ENCODE measurements around the gene DOCK1. TPM values are rescaled to one million over a fixed set of nuclear protein-coding genes. Genes with fewer than 3 reads are reported as not detected.

DOCK1 gene
- total and polyA plus RNA-seq, 2 experiments from 2014 or later = 22.8 to 45.6 TPM

- no peak overlapping the region for H3K27ac ChIP-seq
- 95 to 97% methylated on average over 10 of the region's 10 CpGs for WGBS, 2 experiments (ENCODE audit: low coverage in 1 of 2, low lambda C conversion rate in 2 of 2, missing lambda C conversion rate in 2 of 2)
- no peaks in the 10 kb centered on the region for H3K9me3 ChIP-seq (ENCODE audit: low read depth)
- no peaks in the 10 kb centered on the region for H3F3A ChIP-seq (ENCODE audit: insufficient read depth)
- H3K4me1 ChIP-seq (ENCODE audit: insufficient read depth) = no peaks in the 10 kb centered on the region
- H3K4me2 ChIP-seq (ENCODE audit: unreplicated experiment) = no peak overlapping the region
- no peak overlapping the region for H3K4me3 ChIP-seq
- TF ChIP-seq EZH2phosphoT487 (IDR thresholded peaks at IDR 0.05; ENCODE audit: insufficient read depth, low read depth) (no peak), EZH2 (IDR thresholded peaks at IDR 0.05; ENCODE audit: insufficient read depth, poor library complexity, severe bottlenecking) (no peak)
- no peak for DNase-seq
- no peaks in the 10 kb centered on the region for H3K27me3 ChIP-seq (replicated peaks; ENCODE audit: insufficient read depth)
- H3K9me2 ChIP-seq (ENCODE audit: insufficient read depth) = no peaks in the 10 kb centered on the region
- H2AFZ ChIP-seq = no peak overlapping the region
- no peaks in the 10 kb centered on the region; the same call in 1 of the 2 replicates for H4K20me1 ChIP-seq (ENCODE audit: insufficient read depth)
- H3K9ac ChIP-seq = no peak overlapping the region
- H3K36me3 ChIP-seq (ENCODE audit: low read depth) = no peaks in the 10 kb centered on the region
- in situ Hi-C loops (cut with MboI) = no loop called here
- no peaks in the 10 kb centered on the region for H3K79me2 ChIP-seq (ENCODE audit: insufficient read depth)
These were observed 195.9 kb downstream of the DOCK1 start for GRCh38 chr10:127100983-127101615.

- H3K9me2 ChIP-seq (ENCODE audit: insufficient read depth) = no peaks in the 10 kb centered on the region
- H3K27ac ChIP-seq = no peak overlapping the region
- H4K20me1 ChIP-seq (ENCODE audit: insufficient read depth) = no peaks in the 10 kb centered on the region; the same call in 1 of the 2 replicates
- no peak overlapping the region for H3K9ac ChIP-seq
- H3K4me1 ChIP-seq (ENCODE audit: insufficient read depth) = no peaks in the 10 kb centered on the region
- H3K79me2 ChIP-seq (ENCODE audit: insufficient read depth) = no peaks in the 10 kb centered on the region
- no peak overlapping the region for H2AFZ ChIP-seq
- no peaks in the 10 kb centered on the region for H3F3A ChIP-seq (ENCODE audit: insufficient read depth)
- TF ChIP-seq EZH2 (IDR thresholded peaks at IDR 0.05; ENCODE audit: insufficient read depth, poor library complexity, severe bottlenecking) (no peak), EZH2phosphoT487 (IDR thresholded peaks at IDR 0.05; ENCODE audit: insufficient read depth, low read depth) (no peak)
- WGBS, 2 experiments (ENCODE audit: low coverage in 1 of 2, low lambda C conversion rate in 2 of 2, missing lambda C conversion rate in 2 of 2) = 98 to 100% methylated on average over 3 of the region's 3 CpGs
- no peak overlapping the region for H3K4me2 ChIP-seq (ENCODE audit: unreplicated experiment)
- no peak for DNase-seq
- in situ Hi-C loops (cut with MboI) = no loop called here
- H3K27me3 ChIP-seq (replicated peaks; ENCODE audit: insufficient read depth) = no peaks in the 10 kb centered on the region
- H3K4me3 ChIP-seq = no peak overlapping the region
- H3K9me3 ChIP-seq (ENCODE audit: low read depth) = no peaks in the 10 kb centered on the region
- no peaks in the 10 kb centered on the region for H3K36me3 ChIP-seq (ENCODE audit: low read depth)
These were observed 196.9 kb downstream of the DOCK1 start for GRCh38 chr10:127102176-127102575.

GRCh38 chr10:127115100-127115499 is 209.9 kb downstream of the DOCK1 start:
- Histone ChIP-seq H3K4me2 (ENCODE audit: unreplicated experiment) (no peak overlapping the region), H3K4me1 (ENCODE audit: insufficient read depth) (no peaks in the 10 kb centered on the region), H3F3A (ENCODE audit: insufficient read depth) (peaks cover 5% of the 10 kb centered on the region; the same call in 1 of the 2 replicates), H4K20me1 (ENCODE audit: insufficient read depth) (0 out of 2 replicates have a peak, but pooled peaks cover 12% of the 10 kb centered on the region), H3K9me3 (ENCODE audit: low read depth) (no peaks in the 10 kb centered on the region), H3K4me3 (no peak overlapping the region), H3K36me3 (ENCODE audit: low read depth) (peaks cover 20% of the 10 kb centered on the region), H3K9me2 (ENCODE audit: insufficient read depth) (no peaks in the 10 kb centered on the region), H3K79me2 (ENCODE audit: insufficient read depth) (no peaks in the 10 kb centered on the region), H3K9ac (no peak overlapping the region), H2AFZ (no peak overlapping the region), H3K27ac (no peak overlapping the region), H3K27me3 (replicated peaks; ENCODE audit: insufficient read depth) (no peaks in the 10 kb centered on the region)
- no peak for TF ChIP-seq EZH2phosphoT487 (IDR thresholded peaks at IDR 0.05; ENCODE audit: insufficient read depth, low read depth)
- TF ChIP-seq EZH2 (IDR thresholded peaks at IDR 0.05; ENCODE audit: insufficient read depth, poor library complexity, severe bottlenecking) = no peak
- in situ Hi-C loops (cut with MboI) = no loop called here
- WGBS, 2 experiments (ENCODE audit: low coverage in 1 of 2, low lambda C conversion rate in 2 of 2, missing lambda C conversion rate in 2 of 2) = 100% methylated on average over 1 of the region's 1 CpG
- no peak for DNase-seq

GRCh38 chr10:127117125-127117524 is 211.9 kb downstream of the DOCK1 start:
- in situ Hi-C loops (cut with MboI) = no loop called here

More at GRCh38 chr10:127117125-127117524, 211.9 kb downstream of the DOCK1 start:
- no peaks in the 10 kb centered on the region for H3K27me3 ChIP-seq (replicated peaks; ENCODE audit: insufficient read depth)
- TF ChIP-seq EZH2phosphoT487 (IDR thresholded peaks at IDR 0.05; ENCODE audit: insufficient read depth, low read depth) = no peak
- TF ChIP-seq EZH2 (IDR thresholded peaks at IDR 0.05; ENCODE audit: insufficient read depth, poor library complexity, severe bottlenecking) = no peak
- H3K9ac ChIP-seq = no peak overlapping the region
- H3K36me3 ChIP-seq (ENCODE audit: low read depth) = 0 out of 2 replicates have a peak, but pooled peaks cover 7% of the 10 kb centered on the region
- no peaks in the 10 kb centered on the region for H3K4me1 ChIP-seq (ENCODE audit: insufficient read depth)
- H3F3A ChIP-seq (ENCODE audit: insufficient read depth) = peaks cover 5% of the 10 kb centered on the region; the same call in 1 of the 2 replicates
- no peaks in the 10 kb centered on the region for H3K9me3 ChIP-seq (ENCODE audit: low read depth)
- H3K4me2 ChIP-seq (ENCODE audit: unreplicated experiment) = no peak overlapping the region
- H3K27ac ChIP-seq = no peak overlapping the region
- peak; percentile 58 for DNase-seq
- WGBS, 2 experiments (ENCODE audit: low coverage in 1 of 2, low lambda C conversion rate in 2 of 2, missing lambda C conversion rate in 2 of 2) = 40 to 43% methylated on average over 4 of the region's 4 CpGs
- H4K20me1 ChIP-seq (ENCODE audit: insufficient read depth) = 0 out of 2 replicates have a peak, but pooled peaks cover 12% of the 10 kb centered on the region
- no peaks in the 10 kb centered on the region for H3K9me2 ChIP-seq (ENCODE audit: insufficient read depth)
- H3K79me2 ChIP-seq (ENCODE audit: insufficient read depth) = no peaks in the 10 kb centered on the region
- H3K4me3 ChIP-seq = no peak overlapping the region
- H2AFZ ChIP-seq = no peak overlapping the region
